NCI-H2227 (cell line): ENCODE measurements around the gene SEL1L2.
A peak's percentile ranks its signal among the peaks of the same experiment; 100 is the strongest.

ENCODE experiments used
- DNase-seq: peaks from one replicate; lab custom pipeline; 2025; ENCODE audit not compliant: unreplicated experiment; lab: John Stamatoyannopoulos, UW

Gene SEL1L2

GRCh38 chr20:13870170-13870748, 120.2 kb downstream of the SEL1L2 start:
- DNase-seq, result no peak

- DNase-seq, result no peak
These were observed 122.1 kb downstream of the SEL1L2 start for GRCh38 chr20:13868331-13868730.

GRCh38 chr20:13865791-13866351, 124.5 kb downstream of the SEL1L2 start:
- DNase-seq, result no peak

GRCh38 chr20:13865156-13865555, 125.3 kb downstream of the SEL1L2 start:
- no peak for DNase-seq

GRCh38 chr20:13863244-13863643, 127.2 kb downstream of the SEL1L2 start:
- no peak for DNase-seq

GRCh38 chr20:13862245-13862644, 128.2 kb downstream of the SEL1L2 start:
- DNase-seq, result no peak

- DNase-seq, result no peak
These were observed 131.5 kb downstream of the SEL1L2 start for GRCh38 chr20:13858871-13859270.

- no peak for DNase-seq
These were observed 132.0 kb downstream of the SEL1L2 start for GRCh38 chr20:13858439-13858838.

- DNase-seq, result no peak
These were observed 132.5 kb downstream of the SEL1L2 start for GRCh38 chr20:13857961-13858360.

- DNase-seq, result no peak
These were observed 133.1 kb downstream of the SEL1L2 start for GRCh38 chr20:13857304-13857703.

GRCh38 chr20:13856354-13856753, 134.1 kb downstream of the SEL1L2 start:
- DNase-seq, result no peak

- no peak for DNase-seq
These were observed 134.8 kb downstream of the SEL1L2 start for GRCh38 chr20:13855613-13856012.

- DNase-seq, result no peak
These were observed 138.1 kb downstream of the SEL1L2 start for GRCh38 chr20:13852306-13852705.

GRCh38 chr20:13851279-13851678, 139.1 kb downstream of the SEL1L2 start:
- no peak for DNase-seq

- no peak for DNase-seq
These were observed 146.1 kb downstream of the SEL1L2 start for GRCh38 chr20:13844296-13844695.

- no peak for DNase-seq
These were observed 149.2 kb downstream of the SEL1L2 start for GRCh38 chr20:13841206-13841605.

- no peak for DNase-seq
These were observed 150.3 kb downstream of the SEL1L2 start for GRCh38 chr20:13840093-13840465.

GRCh38 chr20:13839421-13840092, 150.9 kb downstream of the SEL1L2 start:
- DNase-seq, result no peak

- DNase-seq, result no peak
These were observed 151.8 kb downstream of the SEL1L2 start for GRCh38 chr20:13838664-13839063.

- DNase-seq, result no peak
These were observed 158.9 kb downstream of the SEL1L2 start for GRCh38 chr20:13831476-13831875.

- no peak for DNase-seq
These were observed 164.9 kb downstream of the SEL1L2 start for GRCh38 chr20:13825465-13825864.

GRCh38 chr20:13824459-13824858, 166.0 kb downstream of the SEL1L2 start:
- DNase-seq, result no peak

GRCh38 chr20:13822459-13822858, 168.0 kb downstream of the SEL1L2 start:
- DNase-seq, result peak; percentile 38
